ENCODE results near the gene CCDC43.
"Not testable (repeated sequence)": the region's sequence is repeated elsewhere in the genome, so short reads cannot be mapped to it uniquely, and the experiment has no call there.

CCDC43 gene

GRCh38 chr17:44672479-44673093 is 17.0 kb downstream of the CCDC43 start:
- no peak for DNase-seq (ENCODE audit: low read depth in 3 of 3)

GRCh38 chr17:44666006-44666405 is 23.6 kb downstream of the CCDC43 start:
- no peak for DNase-seq (ENCODE audit: low read depth in 3 of 3)

GRCh38 chr17:44664867-44665266 is 24.7 kb downstream of the CCDC43 start:
- DNase-seq (ENCODE audit: low read depth in 3 of 3): no peak

- DNase-seq (ENCODE audit: low read depth in 3 of 3): no peak
Observed at GRCh38 chr17:44663095-44663494, 26.5 kb downstream of the CCDC43 start.

- no peak for DNase-seq (ENCODE audit: low read depth in 3 of 3)
Observed at GRCh38 chr17:44661835-44662234, 27.7 kb downstream of the CCDC43 start.

GRCh38 chr17:44655983-44656710 is 33.4 kb downstream of the CCDC43 start, which contains the start of gene MEIOC:
Gene MEIOC, plus strand, starts transcription at chr17:44656468. Its CDS starts 146 bp downstream, at chr17:44656614.
- peak in 2 of 3 experiments; percentile 5 to 22 for DNase-seq (ENCODE audit: low read depth in 3 of 3)

GRCh38 chr17:44653954-44654353 is 35.6 kb downstream of the CCDC43 start:
- DNase-seq (ENCODE audit: low read depth in 3 of 3): no peak

- DNase-seq (ENCODE audit: low read depth in 3 of 3): no peak
Observed at GRCh38 chr17:44653384-44653783, 36.2 kb downstream of the CCDC43 start.

GRCh38 chr17:44652727-44653126 is 36.8 kb downstream of the CCDC43 start:
- DNase-seq (ENCODE audit: low read depth in 3 of 3): no peak

- DNase-seq (ENCODE audit: low read depth in 3 of 3): no peak
Observed at GRCh38 chr17:44651228-44651627, 38.3 kb downstream of the CCDC43 start.

- no peak for DNase-seq (ENCODE audit: low read depth in 3 of 3)
Observed at GRCh38 chr17:44648963-44649362, 40.6 kb downstream of the CCDC43 start.

GRCh38 chr17:44647736-44648135 is 41.8 kb downstream of the CCDC43 start:
- no peak for DNase-seq (ENCODE audit: low read depth in 3 of 3)

- DNase-seq (ENCODE audit: low read depth in 3 of 3): no peak
Observed at GRCh38 chr17:44646280-44646679, 43.3 kb downstream of the CCDC43 start.

GRCh38 chr17:44645341-44645740 is 44.2 kb downstream of the CCDC43 start:
- no peak for DNase-seq (ENCODE audit: low read depth in 3 of 3)

GRCh38 chr17:44642834-44643233 is 46.7 kb downstream of the CCDC43 start:
- DNase-seq (ENCODE audit: low read depth in 3 of 3): no peak

GRCh38 chr17:44637066-44637465 is 52.5 kb downstream of the CCDC43 start:
- DNase-seq (ENCODE audit: low read depth in 3 of 3): no peak

- no peak for DNase-seq (ENCODE audit: low read depth in 3 of 3)
Observed at GRCh38 chr17:44636562-44636961, 53.0 kb downstream of the CCDC43 start.

GRCh38 chr17:44634401-44634800 is 55.2 kb downstream of the CCDC43 start:
- not testable (repeated sequence) for DNase-seq (ENCODE audit: low read depth in 3 of 3)

- DNase-seq (ENCODE audit: low read depth in 3 of 3): no peak
Observed at GRCh38 chr17:44633998-44634397, 55.6 kb downstream of the CCDC43 start.

GRCh38 chr17:44630703-44631102 is 58.9 kb downstream of the CCDC43 start:
- DNase-seq (ENCODE audit: low read depth in 3 of 3): no peak

GRCh38 chr17:44629314-44629713 is 60.3 kb downstream of the CCDC43 start:
- DNase-seq (ENCODE audit: low read depth in 3 of 3): no peak

GRCh38 chr17:44628243-44629188 is 61.1 kb downstream of the CCDC43 start:
- no peak for DNase-seq (ENCODE audit: low read depth in 3 of 3)

All from stimulated activated CD4-positive, alpha-beta T cell treated with anti-CD3 and anti-CD28 coated beads, TNF-alpha, amount 100 ng/mL, for 4 hours (primary cell).